NCI-H345 (cell line): ENCODE measurements around the gene PARD6B.

ENCODE experiments used
- DNase-seq: peaks from one replicate; lab custom pipeline; 2025; lab: John Stamatoyannopoulos, UW

PARD6B gene

DNA sequence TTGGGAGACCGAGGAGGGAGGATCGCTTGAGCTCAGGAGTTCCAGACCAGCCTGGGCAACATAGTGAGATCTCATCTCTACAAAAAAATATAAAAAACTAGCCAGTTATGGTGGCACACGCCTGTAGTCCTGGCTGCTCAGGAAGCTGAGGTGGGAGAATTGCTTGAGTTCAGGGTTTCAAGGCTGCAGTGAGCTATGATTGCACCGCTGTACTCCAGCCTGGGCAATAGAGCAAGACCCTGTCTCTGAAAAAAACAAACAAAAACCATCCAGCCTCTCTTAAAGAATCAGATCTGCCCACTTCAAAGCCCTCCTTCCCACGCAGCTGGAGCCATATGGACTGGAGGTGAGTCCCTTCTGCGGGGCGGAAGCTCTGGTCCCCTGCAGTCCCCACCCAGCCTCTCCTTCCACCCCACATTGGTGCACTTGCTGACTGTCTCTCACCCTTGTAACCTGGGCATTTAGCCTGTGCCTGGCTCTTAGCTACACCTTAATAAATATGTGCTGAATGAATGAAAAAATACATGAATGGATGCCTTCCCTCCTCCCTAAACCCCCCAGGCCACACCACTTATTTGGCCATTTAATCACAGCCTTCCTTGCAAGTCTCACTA, 7.2 kb upstream of the PARD6B start:
- DNase-seq, result no peak

DNA sequence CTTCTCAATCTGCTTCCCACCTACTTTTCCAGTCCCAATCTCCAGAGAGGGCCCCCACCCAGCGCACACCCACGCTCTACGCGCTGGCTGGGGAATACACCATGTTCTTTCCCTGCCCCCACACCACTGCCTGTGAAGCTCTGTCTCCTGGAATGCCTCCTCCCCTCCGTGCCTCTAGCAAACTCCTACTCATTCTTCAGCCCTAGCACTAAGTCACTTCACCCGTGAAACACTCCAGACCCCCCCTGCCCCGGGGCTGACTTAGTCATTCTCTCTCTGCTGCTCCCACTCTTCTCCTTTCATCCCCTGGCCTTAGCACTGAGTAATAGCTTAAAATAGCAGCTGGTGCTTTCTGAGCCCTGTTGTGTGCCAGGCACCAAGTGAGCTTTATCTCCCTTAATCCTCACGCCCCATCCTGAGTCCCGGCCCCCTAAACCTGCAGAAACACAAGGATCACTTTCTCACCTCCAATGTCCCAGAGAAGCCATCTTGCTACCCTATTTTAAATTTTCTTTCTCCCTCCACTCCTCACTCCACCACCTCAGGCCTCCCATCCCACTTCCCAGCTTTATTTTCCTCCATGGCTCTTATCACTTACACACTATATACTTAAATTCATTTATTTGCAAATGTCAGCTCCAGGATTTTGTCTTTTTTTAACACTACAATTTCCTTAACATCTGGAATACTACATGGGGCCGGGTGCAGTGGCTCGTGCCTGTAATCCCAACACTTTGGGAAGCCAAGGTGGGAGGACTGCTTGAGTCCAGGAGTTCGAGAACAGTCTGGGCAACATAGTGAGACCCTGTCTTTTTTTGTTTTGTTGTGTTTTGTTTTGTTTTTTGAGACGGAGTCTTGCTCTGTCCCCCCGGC, 6.3 kb upstream of the PARD6B start:
- no peak for DNase-seq

DNA sequence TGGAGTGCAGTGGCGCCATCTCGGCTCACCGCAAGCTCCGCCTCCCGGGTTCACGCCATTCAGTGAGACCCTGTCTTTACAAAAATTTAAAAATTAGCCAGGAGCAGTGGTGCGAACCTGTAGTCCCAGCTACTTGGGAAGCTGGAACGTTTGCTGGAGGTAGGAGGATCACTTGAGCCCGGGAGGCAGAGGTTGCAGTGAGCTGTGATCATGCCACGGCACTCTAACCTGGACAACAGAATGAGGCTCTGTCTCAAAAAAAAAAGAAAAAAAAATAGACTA, 5.7 kb upstream of the PARD6B start:
- DNase-seq, result no peak

DNA sequence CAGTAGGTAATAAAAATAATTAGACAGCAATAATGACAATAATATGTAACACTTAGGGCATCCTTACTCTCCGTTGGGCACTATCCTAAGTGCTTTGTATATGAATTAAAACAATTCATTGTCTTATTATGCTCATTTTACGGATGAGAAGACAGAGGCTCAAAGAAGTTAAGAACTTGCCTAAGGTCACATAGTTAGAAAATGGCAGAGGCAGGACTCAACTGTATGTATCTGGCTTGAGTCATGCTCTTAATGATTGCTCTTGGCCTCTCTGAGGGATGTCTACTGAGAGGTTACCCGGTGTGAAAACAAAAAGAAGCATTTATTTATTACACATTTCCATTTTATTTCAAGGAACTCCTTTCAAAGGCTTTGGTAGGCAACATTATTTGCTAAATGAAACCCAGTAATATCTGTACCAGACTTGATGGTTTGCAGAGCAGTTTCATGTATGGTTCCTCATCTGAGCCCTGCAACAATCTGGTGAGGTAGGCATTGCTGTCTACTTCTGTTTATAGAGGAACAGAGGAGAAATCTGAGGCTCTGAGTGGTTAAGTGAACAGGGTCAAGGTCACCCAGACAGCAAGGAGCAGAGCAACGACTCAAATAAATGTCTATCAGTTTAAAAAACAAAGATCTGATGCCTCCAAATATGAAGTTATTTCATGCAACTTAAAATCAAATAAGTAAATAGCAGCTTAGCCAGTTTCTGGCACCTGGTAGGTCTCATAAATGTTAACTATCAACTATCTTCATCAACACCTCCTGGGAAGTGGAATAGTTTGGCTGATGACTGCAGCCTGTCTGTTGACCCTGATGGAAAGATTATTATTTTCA, 4.2 kb upstream of the PARD6B start:
- DNase-seq, result no peak

DNA sequence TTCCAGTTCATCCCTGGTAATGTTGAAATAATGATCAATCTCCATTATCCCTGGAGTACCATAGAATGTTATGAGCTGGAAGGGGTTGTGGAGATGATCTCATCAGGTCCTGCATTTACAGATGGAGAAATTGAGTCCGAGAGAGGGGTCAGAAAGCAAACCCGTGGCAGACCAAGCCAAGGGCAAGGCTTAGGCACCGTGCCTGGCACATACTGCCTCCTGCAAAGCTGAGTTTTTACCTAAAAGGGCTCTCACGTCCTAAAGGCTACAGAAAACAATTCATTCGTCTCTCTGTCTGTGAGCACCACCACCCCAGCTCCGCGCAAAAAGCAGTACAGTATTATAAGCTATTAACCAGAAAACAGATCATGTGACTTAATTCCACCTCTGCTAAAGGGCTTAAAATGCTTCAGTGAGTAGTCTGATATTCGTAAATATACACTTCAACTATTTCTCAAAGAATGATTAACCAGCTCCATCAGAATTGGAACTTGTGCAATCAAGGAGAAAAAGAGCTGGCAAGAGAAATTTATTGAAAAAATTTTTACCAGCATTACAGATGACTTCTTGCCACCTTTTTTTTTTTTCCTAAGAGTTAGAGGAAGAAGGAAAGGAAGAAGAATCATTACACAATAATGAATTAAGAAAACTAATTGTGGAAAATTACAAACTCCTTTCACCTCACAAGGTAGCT, 3.4 kb upstream of the PARD6B start:
- DNase-seq, result no peak

DNA sequence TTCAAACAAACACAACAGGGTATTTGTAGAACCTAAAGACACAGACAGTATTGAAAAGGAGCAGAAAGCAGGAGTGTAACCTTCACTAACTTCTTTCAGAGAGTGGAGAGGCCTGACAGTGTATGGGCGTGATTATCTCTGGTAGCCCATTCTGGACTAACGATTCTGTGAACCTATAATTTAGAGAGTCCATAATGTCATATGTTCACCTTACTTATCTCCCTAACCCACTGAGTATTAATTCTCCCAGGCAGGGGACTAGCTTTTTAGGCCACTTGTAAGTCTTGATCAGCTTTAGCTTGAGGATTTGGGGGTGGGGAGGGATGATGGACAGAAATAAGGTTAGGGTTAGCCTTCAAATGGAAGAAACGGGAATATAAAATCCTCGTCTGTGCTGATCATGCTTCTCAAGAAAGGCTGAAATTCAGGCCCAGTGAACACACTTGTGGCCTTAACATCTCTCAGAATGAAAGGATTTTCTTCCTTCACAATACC, 2.8 kb upstream of the PARD6B start:
- DNase-seq, result no peak

DNA sequence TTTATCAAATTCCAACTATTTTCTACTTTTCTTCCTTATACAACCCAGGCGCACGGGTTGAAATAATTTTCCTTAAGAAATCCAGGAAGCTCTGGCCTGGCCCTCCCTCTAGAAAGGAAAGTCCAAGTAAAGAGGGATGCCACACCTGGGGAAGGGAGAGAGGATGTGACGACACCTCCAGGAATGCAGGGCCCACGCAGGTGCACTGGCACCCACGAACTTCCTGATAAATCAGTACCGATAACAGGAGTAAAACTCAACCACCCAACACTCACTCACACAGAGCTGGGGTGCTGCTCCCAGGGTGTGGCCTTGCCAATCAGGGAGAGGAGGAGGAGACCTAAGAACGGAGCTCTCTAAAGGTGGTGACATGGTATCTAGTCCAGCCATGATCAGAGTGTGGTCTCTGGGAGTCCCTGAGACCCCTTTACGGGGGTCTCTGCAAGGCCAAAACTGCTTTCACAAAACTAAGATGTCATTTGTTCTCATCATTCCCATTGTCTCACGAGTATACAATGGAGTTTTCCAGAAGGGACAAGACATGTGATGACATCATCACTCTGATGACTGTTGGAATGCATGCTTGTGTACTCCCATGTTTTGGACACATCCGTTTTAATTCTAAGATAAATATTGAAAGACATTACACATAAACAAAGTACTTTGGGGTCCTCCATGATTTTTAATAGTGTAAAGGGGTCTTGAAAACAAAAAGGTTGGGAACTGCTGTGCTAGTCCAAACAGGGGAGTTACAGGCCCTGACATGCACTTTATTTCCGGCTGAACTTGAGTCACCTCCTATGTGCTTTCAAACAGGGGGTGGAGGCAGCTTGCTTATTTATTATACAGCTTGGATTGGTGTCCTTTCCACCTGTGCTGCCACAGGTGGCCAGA, 2.2 kb upstream of the PARD6B start:
- DNase-seq, result no peak

DNA sequence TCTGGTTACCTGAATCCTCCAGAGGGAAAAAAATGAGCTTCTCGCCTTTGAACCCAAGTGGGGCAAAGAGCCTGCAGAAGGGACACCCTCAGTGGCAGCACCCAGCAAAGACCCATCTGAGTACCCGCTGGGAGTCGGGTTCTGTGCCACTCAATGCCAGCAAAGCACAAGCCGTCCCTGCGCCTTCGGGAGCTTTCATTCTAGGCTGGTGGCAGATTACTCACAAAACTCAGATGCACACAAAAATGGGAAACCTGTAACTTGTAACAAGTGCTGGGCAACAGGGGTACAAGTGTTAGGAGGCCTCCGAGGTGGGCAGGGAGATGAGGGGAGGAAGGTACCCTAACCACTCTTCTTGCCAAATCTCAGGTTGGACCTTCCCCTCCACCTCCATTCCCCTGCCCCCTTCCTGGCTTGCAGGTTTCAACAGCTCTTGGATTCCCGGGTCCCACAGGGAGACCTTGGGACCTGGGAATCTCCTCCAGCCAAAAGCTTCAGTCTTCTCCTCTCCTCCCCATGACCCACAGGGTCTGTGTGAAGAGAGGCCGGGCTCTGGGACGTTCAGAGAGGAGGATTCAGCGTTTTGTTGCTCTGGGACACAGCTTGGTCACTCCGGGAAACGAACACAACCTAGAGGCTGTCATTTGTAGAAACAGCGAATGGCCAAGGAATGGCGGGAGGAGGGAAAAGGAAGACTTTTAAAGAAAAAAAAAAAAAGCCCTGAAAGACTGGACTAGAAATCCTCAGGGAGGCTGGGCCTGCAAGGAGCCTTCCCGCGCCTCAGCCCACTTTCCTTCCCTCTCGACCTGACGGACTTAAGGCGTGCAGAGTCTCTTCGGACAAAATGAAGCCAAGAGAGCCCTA, 1.2 kb upstream of the PARD6B start:
- no peak for DNase-seq

DNA sequence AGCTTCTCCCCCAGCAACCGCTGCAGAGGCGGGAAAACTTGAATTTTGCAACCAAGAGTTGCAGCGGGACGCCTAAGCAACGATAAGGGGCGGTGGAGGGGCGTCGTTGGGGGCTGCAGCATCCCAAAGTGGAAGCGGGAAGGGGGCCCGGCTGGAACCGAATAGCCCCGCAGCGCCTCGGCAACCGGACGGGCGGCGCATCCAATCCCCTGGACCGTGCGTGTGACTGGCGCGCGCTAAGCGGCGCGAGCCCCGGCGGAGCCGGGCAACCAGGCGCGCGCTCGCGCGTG, 670 bp upstream of the PARD6B start:
- DNase-seq, result no peak

DNA sequence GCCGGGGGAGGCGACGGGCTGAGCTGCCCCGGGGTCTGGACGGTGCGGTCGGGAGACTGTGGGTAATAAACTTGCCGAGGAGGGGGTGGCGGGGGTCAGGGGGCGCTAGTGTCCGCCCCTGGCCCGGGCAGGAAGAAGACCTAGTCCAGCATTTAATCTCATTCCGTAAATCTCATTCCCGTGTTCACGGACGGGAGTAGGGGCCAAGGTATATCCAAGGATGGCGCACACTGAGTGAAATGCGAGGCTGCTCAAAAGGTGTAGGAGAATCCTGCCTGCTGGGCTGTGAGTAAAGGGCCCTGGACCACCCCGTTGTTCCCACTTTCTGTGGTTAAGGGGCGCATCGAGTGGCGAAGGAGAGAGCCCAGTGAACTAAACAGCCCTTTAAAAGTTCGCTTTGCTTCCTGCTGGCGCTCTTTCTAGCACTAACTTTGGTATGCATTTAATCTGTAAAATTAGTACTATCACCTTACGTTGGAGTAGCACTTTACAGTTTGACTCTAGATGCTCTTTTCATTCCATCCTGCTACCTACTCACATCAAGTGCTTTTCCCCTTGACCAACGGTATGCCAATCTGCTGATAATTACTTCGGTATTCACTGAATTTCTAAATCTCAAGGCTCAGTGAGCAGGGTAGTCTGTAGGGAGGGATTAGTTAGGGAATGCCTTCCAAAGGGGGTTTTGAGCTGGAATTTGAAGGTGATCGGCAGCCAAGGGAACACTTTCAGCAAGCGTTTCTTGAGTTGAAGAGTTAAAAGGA, 730 bp downstream of the PARD6B start:
- peak; percentile 37 for DNase-seq

DNA sequence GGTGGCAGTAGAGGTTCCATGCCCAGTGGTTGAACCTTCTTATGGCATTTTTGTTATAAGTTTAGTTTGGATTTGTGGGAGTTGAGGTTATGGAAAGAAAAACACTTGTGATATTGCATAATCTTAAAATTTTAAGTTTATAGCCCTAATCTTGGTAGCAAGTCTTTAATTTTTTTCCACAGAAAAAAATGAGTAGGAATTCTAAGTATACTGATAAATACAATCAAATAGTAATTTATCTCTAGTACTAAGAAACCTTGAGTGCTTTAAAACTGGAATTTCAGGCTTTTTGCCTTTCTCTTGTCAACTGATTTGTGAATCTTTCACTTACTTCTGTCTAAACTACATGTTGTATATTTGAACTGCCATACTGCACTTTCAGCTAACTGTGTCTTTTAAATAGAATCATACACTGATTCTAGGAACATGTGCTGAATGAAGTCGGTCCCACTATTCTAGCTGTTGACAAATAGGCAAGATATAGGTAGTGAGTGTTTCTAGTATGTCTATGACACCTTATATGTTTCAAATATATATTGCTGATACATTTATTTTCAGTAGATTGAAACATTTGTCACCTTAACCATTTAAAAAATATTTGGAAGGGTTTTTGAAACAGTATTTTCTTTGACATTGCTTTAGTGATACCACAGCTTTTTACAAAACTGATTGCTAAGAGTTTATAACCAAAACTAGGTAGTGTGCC, 2.4 kb downstream of the PARD6B start:
- no peak for DNase-seq

DNA sequence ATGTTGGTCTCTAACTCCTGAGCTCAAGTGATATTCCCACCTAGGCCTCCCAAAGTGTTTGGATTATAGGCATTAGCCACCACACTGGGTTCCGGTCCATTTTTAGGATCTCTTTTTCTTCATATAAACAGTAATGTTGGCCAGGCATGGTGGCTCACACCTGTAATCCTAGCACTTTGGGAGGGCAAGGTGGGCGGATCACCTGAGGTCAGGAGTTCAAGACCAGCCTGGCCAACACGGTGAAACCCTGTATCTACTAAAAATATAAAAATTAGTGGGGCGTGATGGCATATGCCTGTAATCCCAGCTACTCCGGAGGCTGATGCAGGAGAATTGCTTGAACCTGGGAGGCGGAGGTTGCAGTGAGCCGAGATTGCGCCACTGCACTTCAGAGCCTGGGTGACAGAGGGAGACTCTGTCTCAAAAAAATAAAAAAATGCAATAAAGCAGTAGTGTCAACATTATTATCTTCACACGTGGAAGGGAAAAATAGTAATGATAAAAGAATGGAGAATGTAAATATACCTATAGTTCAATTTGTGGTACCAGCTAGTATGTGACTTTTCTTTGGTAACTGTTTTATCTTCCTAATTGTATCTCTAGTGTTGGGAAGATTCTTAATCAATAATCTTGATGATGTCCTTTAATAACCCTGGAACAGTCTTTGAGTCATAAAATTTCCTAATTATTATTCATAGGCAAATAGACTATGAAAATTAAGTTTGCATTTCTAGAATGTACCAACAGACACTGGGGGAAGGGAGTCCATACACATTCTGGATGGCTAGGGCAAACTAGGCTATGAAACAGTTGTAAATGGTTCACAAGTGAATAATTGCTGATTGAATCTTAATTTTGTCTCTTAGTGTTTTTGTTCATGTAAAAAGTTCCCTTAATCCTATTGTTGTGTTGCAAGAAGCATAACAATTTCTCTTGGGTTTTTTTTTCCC, 3.6 kb downstream of the PARD6B start:
- no peak for DNase-seq

DNA sequence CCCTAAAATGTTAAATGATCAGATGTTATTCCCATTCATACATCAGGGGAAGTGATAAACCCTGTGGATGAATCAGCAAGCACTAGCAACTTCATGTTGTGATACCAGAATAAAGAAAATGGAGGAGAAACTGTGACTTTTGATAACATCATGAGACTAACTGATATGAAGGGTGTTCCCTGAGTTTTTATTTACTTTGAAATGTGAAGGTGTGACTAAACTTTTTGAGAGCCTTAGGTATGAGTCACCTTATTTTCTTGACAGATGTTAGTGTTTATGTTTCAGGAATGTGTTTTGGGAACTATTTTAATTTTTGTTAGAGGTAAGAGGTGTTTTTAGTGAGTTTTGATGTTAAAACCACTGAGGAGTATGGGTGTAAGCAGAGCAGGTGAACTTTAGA, 4.4 kb downstream of the PARD6B start:
- no peak for DNase-seq

DNA sequence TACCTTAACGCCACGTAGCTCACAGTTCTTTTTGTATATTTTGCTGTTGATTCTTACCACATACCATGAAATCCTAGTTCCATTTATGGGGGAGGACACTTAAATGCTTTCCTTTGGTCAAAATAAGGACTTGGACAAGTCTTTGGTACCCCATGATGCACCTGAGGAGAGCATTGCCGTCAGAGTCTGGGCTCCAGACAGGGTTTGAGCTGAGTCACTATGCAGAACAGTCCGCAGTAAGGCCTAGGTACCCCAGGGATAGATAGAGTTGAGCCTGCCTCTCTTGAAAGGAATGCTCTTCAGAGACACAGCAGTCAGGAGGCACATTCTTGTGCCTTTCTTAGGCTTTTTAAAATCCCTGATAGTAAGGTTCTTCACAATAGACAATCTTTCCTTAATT, 6.0 kb downstream of the PARD6B start:
- no peak for DNase-seq

DNA sequence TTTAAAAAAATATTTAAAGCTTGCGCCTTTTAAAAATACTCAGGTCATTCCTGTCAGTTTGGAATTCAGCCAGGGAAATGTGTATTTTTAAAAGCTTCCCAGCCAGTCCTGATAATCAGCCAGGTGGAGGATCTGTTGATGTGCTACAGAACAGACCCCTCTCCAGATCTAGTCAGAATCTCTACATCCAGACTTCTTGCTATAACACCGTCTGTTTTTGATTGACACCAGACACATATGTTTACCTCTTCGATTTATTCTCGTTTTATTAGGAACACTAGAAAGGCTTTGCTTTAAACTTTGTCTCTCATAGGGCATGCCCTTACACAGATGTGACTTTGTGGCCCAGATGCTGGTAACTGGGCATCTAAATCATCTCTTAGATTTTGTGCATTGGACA, 11.7 kb downstream of the PARD6B start:
- no peak for DNase-seq

DNA sequence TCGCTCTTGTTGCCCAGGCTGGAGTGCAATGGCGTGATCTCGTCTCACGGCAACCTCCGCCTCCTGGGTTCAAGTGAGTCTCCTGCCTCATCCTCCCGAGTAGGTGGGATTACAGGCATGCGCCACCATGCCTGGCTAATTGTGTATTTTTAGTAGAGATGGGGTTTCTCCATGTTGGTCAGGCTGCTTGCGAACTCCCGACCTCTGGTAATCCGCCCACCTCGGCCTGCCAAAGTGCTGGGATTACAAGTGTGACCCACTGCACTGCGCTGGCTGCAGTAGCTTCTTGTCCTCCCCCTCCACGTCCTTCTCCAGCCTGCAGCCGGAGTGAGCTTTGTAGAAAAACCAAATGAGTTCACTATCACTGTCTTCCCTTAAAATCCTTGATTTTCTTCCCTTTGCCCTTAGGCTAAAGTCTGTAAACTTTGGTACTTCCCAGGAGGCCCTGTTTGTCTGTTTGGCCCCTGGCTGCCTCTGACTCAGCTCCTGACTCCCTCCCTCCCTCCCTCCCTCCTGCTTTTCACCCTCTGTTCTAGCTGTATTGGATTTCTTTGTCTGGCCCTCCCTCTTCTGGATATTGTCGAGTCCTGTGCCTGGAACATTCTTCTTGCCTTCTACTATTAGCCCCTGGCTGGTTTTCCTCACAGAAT, 12.9 kb downstream of the PARD6B start:
- DNase-seq, result peak; percentile 10

DNA sequence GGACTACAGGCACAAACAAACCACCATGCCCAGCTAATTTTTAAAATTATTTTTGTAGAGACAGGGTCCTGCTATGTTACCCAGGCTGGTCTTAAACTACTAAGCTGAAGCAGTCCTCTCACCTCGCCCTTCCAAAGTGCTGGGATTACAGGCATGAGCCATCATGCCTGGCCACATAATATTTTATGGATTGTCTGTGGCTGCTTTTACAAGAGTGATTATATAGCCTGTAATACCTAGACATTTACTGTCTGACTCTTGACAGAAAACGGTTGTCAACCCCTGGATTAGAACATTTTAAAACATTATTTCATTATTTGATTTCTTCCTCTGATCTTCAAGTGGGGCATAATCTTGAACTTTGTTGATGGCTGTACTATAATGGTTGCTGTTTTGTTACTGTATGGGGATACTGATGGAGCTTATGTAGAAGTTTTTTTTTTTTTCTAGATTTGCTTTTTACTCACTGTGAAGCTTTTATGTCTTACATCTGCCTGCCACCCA, 14.3 kb downstream of the PARD6B start:
- DNase-seq, result no peak
